Mammary epithelial cell (primary cell): Measurements from ENCODE around the gene SPATS2.

Experiments
- EZH2 ChIP-seq: IDR thresholded peaks from 2 replicates; pipeline ENCODE4 v1.6.1; 2012; ENCODE audit warnings: low read length, inconsistent platforms, borderline replicate concordance
- TF ChIP-seq, protein P1 (sequence below), 2 donors: IDR thresholded peaks in 1 of 2; conservative IDR thresholded peaks in 1 of 2; 2 replicates each; pipeline ENCODE4 v1.5.1; 2011 to 2012; ENCODE audit warnings: inconsistent platforms in 2 of 2, low read length in 2 of 2, mild to moderate bottlenecking in 2 of 2, control low read depth in 1 of 2, low read depth in 1 of 2; ENCODE audit not compliant: insufficient read depth in 1 of 2; ENCODE audit errors: extremely low read depth in 1 of 2

DNA sequence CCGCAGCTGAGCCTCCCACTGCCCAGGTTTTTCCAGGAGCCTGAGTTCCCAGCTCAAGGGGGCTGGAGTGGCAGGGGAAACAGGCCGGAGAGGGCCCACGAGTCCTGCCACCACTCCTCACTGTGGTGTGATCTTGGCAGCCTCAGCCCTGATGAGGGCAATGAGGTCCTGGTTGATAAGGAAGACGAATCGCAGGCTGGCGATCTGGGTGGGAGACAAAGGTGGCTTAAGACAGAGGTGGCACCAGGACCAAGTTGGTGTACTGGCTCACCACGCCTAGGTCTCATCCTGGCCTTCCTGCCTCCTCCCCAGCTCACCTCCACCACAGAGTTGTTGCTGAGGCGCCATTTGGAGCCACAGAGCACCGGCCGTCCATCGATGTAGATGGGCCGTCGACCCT, 191.3 kb downstream of the SPATS2 start:
- TF ChIP-seq, protein P1, sequence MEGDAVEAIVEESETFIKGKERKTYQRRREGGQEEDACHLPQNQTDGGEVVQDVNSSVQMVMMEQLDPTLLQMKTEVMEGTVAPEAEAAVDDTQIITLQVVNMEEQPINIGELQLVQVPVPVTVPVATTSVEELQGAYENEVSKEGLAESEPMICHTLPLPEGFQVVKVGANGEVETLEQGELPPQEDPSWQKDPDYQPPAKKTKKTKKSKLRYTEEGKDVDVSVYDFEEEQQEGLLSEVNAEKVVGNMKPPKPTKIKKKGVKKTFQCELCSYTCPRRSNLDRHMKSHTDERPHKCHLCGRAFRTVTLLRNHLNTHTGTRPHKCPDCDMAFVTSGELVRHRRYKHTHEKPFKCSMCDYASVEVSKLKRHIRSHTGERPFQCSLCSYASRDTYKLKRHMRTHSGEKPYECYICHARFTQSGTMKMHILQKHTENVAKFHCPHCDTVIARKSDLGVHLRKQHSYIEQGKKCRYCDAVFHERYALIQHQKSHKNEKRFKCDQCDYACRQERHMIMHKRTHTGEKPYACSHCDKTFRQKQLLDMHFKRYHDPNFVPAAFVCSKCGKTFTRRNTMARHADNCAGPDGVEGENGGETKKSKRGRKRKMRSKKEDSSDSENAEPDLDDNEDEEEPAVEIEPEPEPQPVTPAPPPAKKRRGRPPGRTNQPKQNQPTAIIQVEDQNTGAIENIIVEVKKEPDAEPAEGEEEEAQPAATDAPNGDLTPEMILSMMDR (conservative IDR thresholded peaks at IDR 0.05 in 1 of 2, IDR thresholded peaks at IDR 0.05 in 1 of 2; ENCODE audit: extremely low read depth in 1 of 2, insufficient read depth in 1 of 2, low read depth in 1 of 2, low read length in 2 of 2): no peak
- TF ChIP-seq EZH2: no peak
